K562 (cell line): ENCODE results near the gene DDX54. TPM values are rescaled to one million over a fixed set of nuclear protein-coding genes. Genes with fewer than 3 reads are reported as not detected.

ENCODE experiments used
- BRD4 ChIP-seq: fragments of 200-600 bp; sonication (generic); IDR thresholded peaks from 2 replicates; pipeline ENCODE4 v1.6.1; 2017; ENCODE audit warnings: inconsistent platforms
- COPS2 ChIP-seq: fragments of 450-650 bp; conservative IDR thresholded peaks from 2 replicates; pipeline ENCODE4 v1.6.1; 2016; ENCODE audit warnings: mild to moderate bottlenecking, moderate library complexity
- ESRRA ChIP-seq: fragments of 450-650 bp; IDR thresholded peaks from 2 replicates; pipeline ENCODE4 v1.6.1; 2014; ENCODE audit warnings: low read depth, mild to moderate bottlenecking, moderate library complexity, borderline replicate concordance
- ID3 ChIP-seq, 2 experiments: fragments of 250-450 bp in 1 of 2; fragments of 450-650 bp in 1 of 2; sonication (Bioruptor Pico) in 1 of 2; IDR thresholded peaks; 2 replicates each; pipeline versions ENCODE4 v1.6.1 to v1.8.0; 2016 to 2021; ENCODE audit warnings: mild to moderate bottlenecking in 2 of 2, moderate library complexity in 2 of 2, missing compliant biosample characterization in 1 of 2, missing genetic modification characterization in 1 of 2
- IRF1 ChIP-seq: sonication (generic); formaldehyde crosslinking; IDR thresholded peaks from 2 replicates; pipeline ENCODE4 v1.8.0; 2022; ENCODE audit warnings: missing genetic modification reagents, mild to moderate bottlenecking, borderline replicate concordance
- MCM7 ChIP-seq, 2 experiments: fragments of 450-650 bp; IDR thresholded peaks; 2 replicates each; pipeline ENCODE4 v1.6.1; 2016 to 2018
- MEF2A ChIP-seq: IDR thresholded peaks from 2 replicates; pipeline ENCODE4 v1.6.1; 2011; ENCODE audit warnings: low read depth, mild to moderate bottlenecking, low read length, moderate library complexity; ENCODE audit not compliant: control insufficient read depth
- MLX ChIP-seq, 2 experiments: fragments of 450-650 bp in 1 of 2; sonication (generic) in 1 of 2; formaldehyde crosslinking; conservative IDR thresholded peaks; 2 replicates each; pipeline versions ENCODE4 v1.4.0 to v1.8.1; 2020 to 2022; ENCODE audit warnings: mild to moderate bottlenecking in 1 of 2, missing genetic modification reagents in 1 of 2
- NCOA4 ChIP-seq: fragments of 450-650 bp; IDR thresholded peaks from 2 replicates; pipeline ENCODE4 v1.6.1; 2018; ENCODE audit warnings: mild to moderate bottlenecking; ENCODE audit not compliant: partially characterized antibody
- NFYB ChIP-seq: IDR thresholded peaks from 2 replicates; pipeline ENCODE4 v1.6.1; 2011; ENCODE audit warnings: mild to moderate bottlenecking, moderate library complexity; ENCODE audit not compliant: insufficient read length; ENCODE audit errors: extremely low read depth
- PHB ChIP-seq: fragments of 250-450 bp; sonication (Bioruptor Pico); IDR thresholded peaks from 2 replicates; pipeline ENCODE4 v1.5.0; 2021
- SAFB ChIP-seq: fragments of 200-400 bp; formaldehyde crosslinking; IDR thresholded peaks from 2 replicates; pipeline ENCODE4 v1.6.1; 2017; ENCODE audit warnings: low read depth, low read length, borderline replicate concordance
- STAG1 ChIP-seq: sonication (generic); formaldehyde crosslinking; IDR thresholded peaks from 2 replicates; pipeline ENCODE4 v1.5.0; 2020; ENCODE audit warnings: missing genetic modification reagents, borderline replicate concordance
- WHSC1 ChIP-seq: IDR thresholded peaks from one replicate; pipeline ENCODE4 v1.6.1; 2012; ENCODE audit warnings: low read length, control low read depth, inconsistent platforms
- ZBTB11 ChIP-seq, 3 experiments: fragments of 200-800 bp in 1 of 3; fragments of 250-450 bp in 1 of 3; fragments of 450-650 bp in 1 of 3; sonication (Bioruptor Pico) in 1 of 3; sonication (Bioruptor generic) in 1 of 3; formaldehyde crosslinking in 1 of 3; IDR thresholded peaks; 2 replicates each; pipeline versions ENCODE4 v1.6.1 to v1.8.0; 2016 to 2022; ENCODE audit warnings: mild to moderate bottlenecking in 2 of 3, missing genetic modification characterization in 2 of 3, missing compliant biosample characterization in 1 of 3, moderate library complexity in 1 of 3
- ZBTB12 ChIP-seq: fragments of 250-450 bp; sonication (Bioruptor Pico); IDR thresholded peaks from 2 replicates; pipeline ENCODE4 v1.4.0; 2020
- ZNF12 ChIP-seq: sonication (generic); formaldehyde crosslinking; IDR thresholded peaks from 2 replicates; pipeline ENCODE4 v1.4.0; 2020; ENCODE audit warnings: mild to moderate bottlenecking, missing genetic modification reagents
- polyA plus RNA-seq, 8 experiments: library from polyadenylated mRNA; depleted of rRNA in 4 of 8; stranded (reverse) in 5 of 8; unstranded in 3 of 8; fragments of >200 nt; fragmentation: Nextera tagmentation in 2 of 8; fragmentation: Illumina TruSeq in 1 of 8; extraction: Ambion mirVana in 2 of 8; extraction: Trizol in 1 of 8; gene quantifications; 2 replicates each; pipeline versions ENCODE4 v1.2.1 to v1.2.3, GENCODE V29; 2011 to 2014; ENCODE audit warnings: inconsistent platforms in 1 of 8, missing spikeins in 1 of 8
- total RNA-seq, 7 experiments: library from RNA; depleted of rRNA in 6 of 7; stranded (reverse); fragments of >200 nt in 6 of 7; fragmentation: Illumina TruSeq in 2 of 7; extraction: Trizol in 2 of 7; gene quantifications; 2 replicates each; pipeline versions ENCODE4 v1.2.1 to v1.2.3, GENCODE V29; 2011 to 2021; ENCODE audit warnings: low replicate concordance in 1 of 7

The DDX54 gene
- total and polyA plus RNA-seq, 9 of the 15 experiments (the other 6 are each of a cell fraction or from before 2014, with no cell fraction given), result 1.4 to 135 (median 51.4) TPM

- TF ChIP-seq STAG1 (CRISPR knock-in tag) (peak; percentile 30; the same call in 1 of the 2 replicates), MEF2A (no peak), ID3 (CRISPR knock-in tag; IDR thresholded peaks at IDR 0.05) (no peak), ID3 (tag; IDR thresholded peaks at IDR 0.05) (no peak), MCM7 (IDR thresholded peaks at IDR 0.05) (no peak), IRF1 (CRISPR knock-in tag) (peak; percentile 92; the same call in 1 of the 2 replicates), ESRRA (no peak; the same call in 1 of the 2 replicates), ZBTB11 (CRISPR knock-in tag; IDR thresholded peaks at IDR 0.05) (no peak), ZBTB12 (no peak), COPS2 (no peak), ZNF12 (peak; percentile 64; the same call in 1 of the 2 replicates), MLX (CRISPR knock-in tag; conservative IDR thresholded peaks at IDR 0.05) (no peak), WHSC1 (no peak), BRD4 (no peak), PHB (CRISPR knock-in tag) (no peak), SAFB (peak; percentile 49; the same call in 1 of the 2 replicates), NCOA4 (no peak), NFYB (no peak)
Observed at GRCh38 chr12:113152835-113153814, 32.2 kb downstream of the DDX54 start (continued).
